Activated CD4-positive, alpha-beta T cell treated with anti-CD3 and anti-CD28 coated beads, Interleukin-2, amount 50 U/mL, for 24 hours (primary cell): ENCODE results near the gene LRIG3.
"Not testable (repeated sequence)": the region's sequence is repeated elsewhere in the genome, so short reads cannot be mapped to it uniquely, and the experiment has no call there.

ENCODE experiments used
- DNase-seq, 2 donors: peaks; one replicate each; pipeline ENCODE4 v3.0.0-alpha.2; 2020; ENCODE audit warnings: low read depth in 1 of 2, low spot score in 1 of 2

Gene LRIG3

DNA sequence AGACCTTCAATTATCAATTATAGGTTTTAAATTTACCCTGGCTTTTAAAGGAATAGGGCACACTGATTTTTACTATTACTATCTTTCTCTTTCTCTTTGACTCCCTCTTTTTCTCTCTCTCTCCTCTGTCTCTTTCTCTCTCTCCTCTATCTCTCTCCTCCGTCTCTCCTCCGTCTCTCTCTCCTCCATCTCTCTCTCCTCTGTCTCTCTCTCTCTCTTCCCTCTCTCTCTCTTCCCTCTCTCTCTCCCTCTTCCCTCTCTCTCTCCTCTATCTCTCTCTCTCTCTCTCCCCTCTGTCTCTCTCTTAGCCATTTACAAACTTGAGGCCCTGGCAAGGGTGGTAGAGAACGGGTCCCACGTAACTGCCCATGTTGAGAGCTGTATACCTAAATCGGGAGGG lies 62.3 kb downstream of the LRIG3 start:
- DNase-seq, result no peak

DNA sequence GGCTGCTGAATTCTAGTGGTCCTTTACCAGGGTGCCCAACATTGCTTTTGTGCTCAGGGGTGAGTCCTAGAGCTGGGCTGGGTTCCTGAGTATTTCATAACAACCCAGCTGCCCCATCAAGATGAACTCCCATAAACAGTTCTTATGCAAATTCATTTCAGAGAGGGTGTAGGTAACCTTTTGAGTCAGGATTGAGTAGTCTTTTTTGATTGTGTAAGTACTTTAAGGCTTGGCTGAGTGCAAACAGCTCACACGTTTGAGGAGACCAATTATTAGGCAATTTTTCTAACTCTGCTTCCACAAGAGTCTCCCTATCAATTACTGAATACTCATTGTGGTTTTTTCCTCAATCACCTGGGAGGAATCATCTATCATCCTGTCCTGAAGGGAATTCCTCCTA lies 63.1 kb downstream of the LRIG3 start:
- not testable (repeated sequence) for DNase-seq

DNA sequence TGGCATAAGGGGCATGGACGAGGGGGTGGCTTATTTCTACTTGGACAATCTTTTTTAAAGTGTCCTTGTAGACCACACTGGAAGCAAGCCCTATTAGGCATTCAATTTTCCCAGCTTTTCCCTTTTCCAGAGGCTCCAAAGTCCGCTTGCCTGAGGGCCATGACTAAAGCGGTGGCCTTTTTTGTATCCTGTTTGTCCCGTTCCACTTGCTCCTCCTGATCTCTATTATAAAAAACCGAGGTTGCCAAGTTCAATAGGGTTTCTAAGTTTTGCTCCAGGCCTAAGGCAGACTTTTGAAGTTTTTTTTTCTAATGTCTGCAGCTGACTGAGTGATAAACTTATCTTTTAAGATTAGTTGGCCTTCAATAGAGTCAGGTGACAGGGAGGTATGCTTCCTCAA lies 64.7 kb downstream of the LRIG3 start:
- DNase-seq, result not testable (repeated sequence)

DNA sequence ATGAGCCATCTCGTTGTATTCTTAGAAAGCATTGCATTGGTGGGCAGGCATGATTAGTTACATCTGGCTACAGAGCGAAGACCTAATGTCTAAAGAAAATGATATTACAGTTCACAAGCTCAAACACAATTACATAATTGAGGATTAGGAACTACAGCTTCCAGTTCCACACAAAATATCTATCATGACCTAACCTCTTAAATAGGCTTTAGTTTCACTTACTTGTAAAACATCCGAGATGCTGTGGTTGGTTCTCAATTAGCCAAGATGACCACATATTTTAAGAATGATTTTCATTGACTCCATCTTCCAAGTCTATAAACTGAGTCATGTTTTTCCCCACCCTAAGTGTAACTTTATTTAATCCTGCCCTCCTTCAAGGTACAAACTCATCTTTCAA lies 69.5 kb downstream of the LRIG3 start:
- DNase-seq, result no peak

DNA sequence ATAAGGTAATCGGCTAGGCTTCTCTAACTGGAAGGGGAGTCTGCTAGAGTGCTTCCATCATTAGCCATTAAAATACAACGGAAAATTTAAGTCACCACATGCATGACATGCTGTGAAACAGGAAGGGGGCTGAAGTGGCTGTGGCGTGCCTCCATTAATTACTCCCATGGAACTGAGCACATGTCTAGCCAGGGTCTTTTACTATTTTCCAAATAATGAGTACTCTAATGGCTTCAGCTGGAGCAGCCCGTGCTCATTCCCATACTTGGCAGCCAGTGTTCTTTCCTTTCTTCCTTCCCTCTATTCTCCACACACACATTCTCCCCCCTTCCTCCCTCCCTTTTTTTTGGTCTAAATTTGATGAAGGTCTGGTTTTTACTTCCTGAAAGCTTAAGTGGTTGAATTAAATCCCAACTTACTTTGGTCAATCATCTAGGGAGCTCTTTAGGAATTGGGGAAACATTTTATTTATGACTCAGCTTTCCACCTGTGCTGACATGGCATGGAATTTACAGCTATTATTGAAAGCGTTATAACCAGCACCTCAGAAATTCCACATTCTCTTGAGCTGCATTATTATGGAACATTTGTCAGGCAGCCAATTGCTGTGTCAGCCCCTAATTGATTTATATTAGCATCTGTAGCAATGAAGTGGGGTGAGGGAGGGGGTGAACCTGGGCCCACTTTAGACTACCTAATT lies 72.3 kb downstream of the LRIG3 start:
- no peak for DNase-seq

DNA sequence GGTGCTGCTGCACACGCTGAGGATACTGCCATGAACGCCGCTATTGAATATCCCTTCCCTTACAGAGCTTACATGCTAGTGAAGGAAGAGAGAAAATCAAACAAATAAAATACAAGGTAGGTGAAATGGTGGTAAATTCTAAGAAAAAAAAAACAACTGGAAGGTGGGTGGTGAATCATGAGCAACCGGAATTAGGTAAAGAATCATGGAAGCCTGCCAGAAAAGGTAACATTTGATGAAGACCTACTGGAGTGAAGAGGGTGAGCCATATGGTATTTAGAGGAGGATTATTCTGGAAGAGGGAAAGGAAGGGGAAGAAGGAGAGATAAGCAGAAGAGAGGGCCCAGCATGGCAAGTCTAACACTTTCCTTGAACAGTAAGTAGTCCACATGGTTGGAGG lies 76.1 kb downstream of the LRIG3 start:
- no peak for DNase-seq

DNA sequence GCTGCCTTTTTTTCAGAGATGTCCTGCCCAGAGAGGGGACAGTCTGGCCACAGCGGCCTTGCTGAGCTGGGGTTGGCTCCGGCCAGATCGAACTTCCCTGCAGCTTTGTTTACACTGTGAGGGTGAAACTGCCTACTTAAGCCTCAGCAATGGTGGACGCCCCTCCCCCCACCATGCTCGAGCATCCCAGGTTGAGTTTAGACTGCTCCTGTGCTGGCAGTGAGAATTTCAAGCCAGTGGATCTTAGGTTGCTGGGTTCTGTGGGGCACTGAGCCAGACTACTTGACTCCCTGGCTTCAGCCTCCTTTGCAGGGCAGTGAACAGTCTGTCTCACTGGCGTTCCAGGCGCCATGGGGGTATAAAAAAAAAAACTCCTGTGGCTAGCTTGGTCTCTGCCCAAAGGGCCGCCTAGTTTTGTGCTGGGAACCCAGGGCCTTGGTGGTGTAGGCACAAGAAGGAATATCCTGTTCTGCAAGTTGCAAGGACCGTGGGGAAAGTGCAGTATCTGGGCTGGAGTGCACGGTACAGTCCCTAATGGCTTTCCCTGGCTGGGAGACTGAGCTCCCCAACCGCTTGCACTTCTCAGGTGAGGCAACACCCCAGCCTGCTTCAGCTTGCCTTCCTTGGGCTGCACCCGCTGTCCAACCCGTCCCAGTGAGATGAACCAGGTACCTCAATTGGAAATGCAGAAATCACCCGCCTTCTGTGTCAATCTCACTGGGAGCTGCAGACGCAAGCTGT lies 79.1 kb downstream of the LRIG3 start:
- DNase-seq, result no peak

DNA sequence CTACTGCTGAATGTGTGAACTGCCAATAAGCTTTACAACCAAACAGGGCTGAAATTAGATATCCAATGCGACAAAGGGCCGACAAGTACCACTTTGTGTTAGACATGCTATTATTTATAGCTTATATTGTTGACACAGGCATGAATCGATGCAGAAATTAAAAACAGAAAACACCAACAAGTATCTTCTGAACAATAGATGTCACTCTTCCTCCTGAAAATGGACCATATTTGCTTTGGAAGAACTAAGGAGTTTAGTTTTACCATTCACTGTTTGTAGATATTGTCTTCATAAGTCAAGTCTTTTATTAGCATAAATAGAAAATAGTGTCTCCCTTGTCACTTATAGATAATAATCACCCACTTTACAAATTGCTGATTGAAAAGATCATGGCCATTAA lies 86.5 kb downstream of the LRIG3 start:
- DNase-seq, result no peak

DNA sequence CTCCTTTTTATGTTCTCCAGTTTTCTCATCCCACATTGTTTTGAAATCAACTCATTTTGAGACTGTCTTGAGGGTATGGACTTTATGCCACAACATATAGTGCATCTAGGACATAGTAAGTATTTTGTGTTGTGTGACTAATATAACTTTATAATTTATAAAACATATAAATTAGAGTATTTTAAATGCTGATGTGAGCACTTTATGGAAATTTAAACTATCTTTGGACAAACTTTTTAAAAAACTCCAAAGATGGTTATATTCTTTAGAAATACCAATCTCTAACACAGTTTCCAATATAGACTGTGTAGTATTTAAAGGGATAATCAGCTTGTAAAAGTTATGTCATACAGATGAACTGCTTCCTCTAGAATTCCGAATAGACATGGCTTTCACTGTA lies 87.4 kb downstream of the LRIG3 start:
- DNase-seq, result no peak
